ENCODE results near the gene FOSB. TPM values are rescaled to one million over a fixed set of nuclear protein-coding genes. Genes with fewer than 3 reads are reported as not detected.

FOSB gene
- total and polyA plus RNA-seq, 2 donors (not counting 3 experiments of a cell fraction or from before 2014, with no cell fraction given): 2.0 to 10.7 TPM

- TF ChIP-seq EZH2 (IDR thresholded peaks at IDR 0.05; ENCODE audit: borderline replicate concordance, low read depth, low read length, severe bottlenecking) (no peak), POLR2AphosphoS5 (IDR thresholded peaks at IDR 0.05; ENCODE audit: insufficient read depth, low read depth, low read length) (no peak), FOS (IDR thresholded peaks at IDR 0.05; ENCODE audit: borderline replicate concordance, insufficient read depth, low read length) (no peak), GATA2 (IDR thresholded peaks at IDR 0.05; ENCODE audit: insufficient read depth, insufficient read length, low read depth, low read length) (no peak)
- Histone ChIP-seq H3K79me2 (ENCODE audit: control insufficient read depth, insufficient read depth, low read length) (peaks cover 27% of the 10 kb centered on the region), H3K4me3 (replicated peaks in 1 of 3; ENCODE audit: insufficient read depth in 1 of 3, low read depth in 1 of 3, low read length in 3 of 3) (no peak overlapping the region), H3K9ac (replicated peaks; ENCODE audit: extremely low read depth, insufficient read depth, low read length) (no peak overlapping the region), H3K4me2 (ENCODE audit: insufficient read depth, low read length) (no peak overlapping the region), H3K9me1 (replicated peaks; ENCODE audit: control insufficient read depth, extremely low read depth, insufficient read depth, low read length) (no peaks in the 10 kb centered on the region), H3K27ac (ENCODE audit: insufficient read depth, low read depth, low read length) (no peak overlapping the region), H3K36me3 (ENCODE audit: control insufficient read depth in 2 of 2, extremely low read depth in 1 of 2, insufficient read depth in 2 of 2, low read length in 2 of 2) (peaks cover 2 to 11% of the 10 kb centered on the region in 2 experiments), H3K4me1 (ENCODE audit: control insufficient read depth, extremely low read depth, insufficient read depth, low read length) (peaks cover 20% of the 10 kb centered on the region), H2AFZ (ENCODE audit: low read depth, low read length) (no peak overlapping the region), H3K9me3 (replicated peaks; ENCODE audit: control insufficient read depth, insufficient read depth, low read length) (no peaks in the 10 kb centered on the region), H3K27me3 (ENCODE audit: control insufficient read depth in 2 of 2, insufficient read depth in 2 of 2, low read length in 2 of 2) (no peaks in the 10 kb centered on the region), H4K20me1 (replicated peaks; ENCODE audit: control insufficient read depth, extremely low read depth, insufficient read depth, low read length) (no peaks in the 10 kb centered on the region)
- CTCF ChIA-PET: interaction anchor here (0.9 kb wide), 1 partner anchor 17 kb away, joined by 3 read pairs; no protein-coding TSS in a partner anchor
- dilution Hi-C loops (cut with MboI; ENCODE audit: extremely low pct_ligation_motif_present, low sequenced_read_pairs) (no loop called here), intact Hi-C loops (cut with micrococcal nuclease) (no loop called here)
- no TSS peak for BruUV-seq (replicated peaks)
- POLR2A ChIA-PET: interaction anchor here (0.8 kb wide), 1 partner anchor 49 kb away, joined by 3 read pairs; no protein-coding TSS in a partner anchor
- FAIRE-seq: no peak
- DNase-seq (ENCODE audit: low read depth, low spot score): no peak
Measured at GRCh38 chr19:45419895-45420294, 47.9 kb upstream of the FOSB start.

- no peaks in the 10 kb centered on the region for H3K9me1 ChIP-seq (replicated peaks; ENCODE audit: control insufficient read depth, extremely low read depth, insufficient read depth, low read length)
- peaks cover 2 to 11% of the 10 kb centered on the region in 2 experiments for H3K36me3 ChIP-seq (ENCODE audit: control insufficient read depth in 2 of 2, extremely low read depth in 1 of 2, insufficient read depth in 2 of 2, low read length in 2 of 2)
- no peak overlapping the region for H3K4me3 ChIP-seq (replicated peaks in 1 of 3; ENCODE audit: insufficient read depth in 1 of 3, low read depth in 1 of 3, low read length in 3 of 3)
- intact Hi-C loops (cut with micrococcal nuclease): no loop called here
- H3K79me2 ChIP-seq (ENCODE audit: control insufficient read depth, insufficient read depth, low read length): peaks cover 27% of the 10 kb centered on the region
- peaks cover 24% of the 10 kb centered on the region for H3K4me1 ChIP-seq (ENCODE audit: control insufficient read depth, extremely low read depth, insufficient read depth, low read length)
- DNase-seq (ENCODE audit: low read depth, low spot score) (no peak), FAIRE-seq (no peak)
- no peak overlapping the region for H3K9ac ChIP-seq (replicated peaks; ENCODE audit: extremely low read depth, insufficient read depth, low read length)
- CTCF ChIA-PET: interaction anchor here (0.9 kb wide), 1 partner anchor 17 kb away, joined by 3 read pairs; no protein-coding TSS in a partner anchor
- H2AFZ ChIP-seq (ENCODE audit: low read depth, low read length): no peak overlapping the region
- no peaks in the 10 kb centered on the region for H3K27me3 ChIP-seq (ENCODE audit: control insufficient read depth in 2 of 2, insufficient read depth in 2 of 2, low read length in 2 of 2)
- POLR2A ChIA-PET: interaction anchor here (0.8 kb wide), 1 partner anchor 49 kb away, joined by 3 read pairs; no protein-coding TSS in a partner anchor
- H3K27ac ChIP-seq (ENCODE audit: insufficient read depth, low read depth, low read length): no peak overlapping the region
- dilution Hi-C loops (cut with MboI; ENCODE audit: extremely low pct_ligation_motif_present, low sequenced_read_pairs): no loop called here
- H3K4me2 ChIP-seq (ENCODE audit: insufficient read depth, low read length): no peak overlapping the region
- H3K9me3 ChIP-seq (replicated peaks; ENCODE audit: control insufficient read depth, insufficient read depth, low read length): no peaks in the 10 kb centered on the region
- no peak for TF ChIP-seq JUN (IDR thresholded peaks at IDR 0.05; ENCODE audit: borderline replicate concordance, insufficient read depth, insufficient read length, low read depth)
- TF ChIP-seq POLR2AphosphoS5 (IDR thresholded peaks at IDR 0.05; ENCODE audit: insufficient read depth, low read depth, low read length): no peak
- no peak for TF ChIP-seq MYC (IDR thresholded peaks at IDR 0.05; ENCODE audit: low read depth, low read length)
- TF ChIP-seq MAX (IDR thresholded peaks at IDR 0.05; ENCODE audit: insufficient read depth, insufficient read length): no peak
- no peak for TF ChIP-seq POLR2A (IDR thresholded peaks at IDR 0.05; ENCODE audit: low read depth, low read length)
- no peak for TF ChIP-seq FOS (IDR thresholded peaks at IDR 0.05; ENCODE audit: borderline replicate concordance, insufficient read depth, low read length)
- TF ChIP-seq EZH2 (IDR thresholded peaks at IDR 0.05; ENCODE audit: borderline replicate concordance, low read depth, low read length, severe bottlenecking): no peak
- no peak for TF ChIP-seq CTCF (IDR thresholded peaks at IDR 0.05; ENCODE audit: extremely low read depth in 1 of 2, insufficient read depth in 1 of 2, low read depth in 1 of 2, low read length in 2 of 2)
- no peak for TF ChIP-seq GATA2 (IDR thresholded peaks at IDR 0.05; ENCODE audit: insufficient read depth, insufficient read length, low read depth, low read length)
- no peaks in the 10 kb centered on the region for H4K20me1 ChIP-seq (replicated peaks; ENCODE audit: control insufficient read depth, extremely low read depth, insufficient read depth, low read length)
- no TSS peak for BruUV-seq (replicated peaks)
Measured at GRCh38 chr19:45420356-45420755, 47.4 kb upstream of the FOSB start.

Measured in endothelial cell of umbilical vein (primary cell).